ENCODE data around the gene ULBP2.
"Not testable (repeated sequence)": the region's sequence is repeated elsewhere in the genome, so short reads cannot be mapped to it uniquely, and the experiment has no call there.

The ULBP2 gene

DNA sequence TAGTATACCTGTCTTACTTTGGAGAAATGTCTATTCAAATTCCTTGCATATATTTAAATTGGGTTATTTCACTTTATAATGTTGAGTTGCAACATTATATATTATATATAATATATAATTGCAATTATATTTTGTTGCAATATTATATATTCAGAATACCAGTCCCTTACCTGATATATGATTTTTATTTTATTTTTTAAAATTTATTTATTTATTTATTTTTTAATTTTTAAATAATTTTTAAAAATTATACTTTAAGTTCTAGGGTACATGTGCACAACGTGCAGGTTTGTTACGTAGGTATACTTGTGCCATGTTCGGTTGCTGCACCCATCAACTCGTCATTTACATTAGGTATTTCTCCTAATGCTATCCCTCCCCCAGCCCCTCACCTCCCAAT lies 14.8 kb upstream of the ULBP2 start:
- not testable (repeated sequence) for DNase-seq

GRCh38 chr6:149929422-149929821 lies 12.4 kb upstream of the ULBP2 start:
- no peak for DNase-seq

DNA sequence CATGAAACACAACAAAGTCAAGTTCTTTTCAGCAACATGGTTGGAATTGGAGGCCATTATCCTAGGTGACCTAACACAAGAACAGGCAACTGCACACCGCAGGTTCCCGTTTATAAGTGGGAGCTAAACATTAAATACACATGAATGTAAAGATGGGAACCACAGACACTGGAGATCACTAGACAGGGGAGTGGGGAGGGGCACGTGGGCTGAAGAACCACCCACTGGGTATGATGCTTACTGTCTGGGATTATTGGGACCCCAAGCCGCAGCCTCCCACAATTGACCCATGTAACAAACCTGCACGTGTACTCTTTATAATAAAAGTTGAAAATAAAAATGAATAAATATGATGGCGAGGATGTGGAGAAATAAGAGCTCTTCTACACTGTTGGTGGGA lies 10.3 kb upstream of the ULBP2 start:
- DNase-seq = no peak

GRCh38 chr6:149933036-149933435 lies 8.8 kb upstream of the ULBP2 start:
- DNase-seq = no peak

DNA sequence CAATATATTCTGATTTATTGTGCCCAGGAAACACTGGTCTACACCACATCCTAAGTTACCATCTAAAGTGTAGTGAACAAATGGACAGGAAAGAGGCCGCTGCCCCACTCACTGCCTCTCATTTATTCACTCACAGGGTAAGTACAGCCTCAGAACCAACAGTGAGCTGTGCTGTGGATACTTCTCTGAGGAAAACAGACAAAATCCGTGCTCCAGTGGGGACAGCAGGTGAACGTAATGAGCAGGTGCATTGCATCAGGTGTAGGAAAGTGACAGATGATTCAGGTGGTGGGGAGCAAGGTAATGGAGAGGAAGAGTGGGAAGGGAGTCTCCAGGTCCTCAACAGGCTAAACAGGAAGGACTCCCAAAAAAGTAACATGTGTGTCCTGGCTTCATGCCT lies 8.4 kb upstream of the ULBP2 start:
- peak in 1 of 3 experiments; percentile 40 for DNase-seq

GRCh38 chr6:149934249-149935156 lies 7.3 kb upstream of the ULBP2 start:
- peak; percentile 70 to 92 (median 81) for DNase-seq

DNA sequence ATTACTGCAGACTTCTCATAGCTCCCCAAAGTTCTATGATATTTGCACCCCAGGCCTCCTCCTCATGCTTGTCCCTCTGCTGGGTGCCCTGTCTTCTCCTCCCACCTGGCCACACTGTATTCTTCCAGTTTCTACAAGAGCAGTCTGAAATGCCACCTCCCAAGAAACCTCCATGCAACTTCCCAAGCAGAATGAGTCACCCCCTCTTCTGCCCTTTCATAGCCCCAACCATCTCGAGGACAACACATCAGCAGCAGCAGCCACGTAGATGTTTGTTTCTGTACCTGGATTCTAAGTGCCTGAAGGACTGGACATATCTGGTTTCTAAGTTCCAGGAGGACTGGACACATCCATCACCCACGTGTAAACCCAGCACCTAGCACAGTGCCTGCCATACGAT lies 6.6 kb upstream of the ULBP2 start:
- DNase-seq = no peak

GRCh38 chr6:149935668-149936067 lies 6.1 kb upstream of the ULBP2 start:
- DNase-seq = no peak

DNA sequence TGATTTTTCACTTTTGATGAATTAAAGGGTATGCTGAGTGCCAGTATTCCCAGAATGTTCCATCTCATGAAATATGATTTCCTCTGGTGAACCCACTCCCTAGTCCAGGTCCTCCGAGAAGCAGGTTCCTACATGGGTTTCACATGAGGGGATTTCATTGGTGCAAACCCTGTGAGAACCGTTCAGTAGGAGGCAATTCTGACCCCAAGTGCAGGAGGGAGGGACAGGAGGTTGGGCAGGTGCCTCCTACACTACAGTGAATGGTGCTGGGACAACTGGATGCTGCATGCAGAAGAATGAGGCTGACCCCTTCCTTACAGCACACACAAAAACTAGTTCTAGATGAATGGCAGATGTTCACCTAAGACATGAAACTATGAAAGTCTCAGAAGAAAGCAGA lies 5.1 kb upstream of the ULBP2 start:
- DNase-seq = no peak

DNA sequence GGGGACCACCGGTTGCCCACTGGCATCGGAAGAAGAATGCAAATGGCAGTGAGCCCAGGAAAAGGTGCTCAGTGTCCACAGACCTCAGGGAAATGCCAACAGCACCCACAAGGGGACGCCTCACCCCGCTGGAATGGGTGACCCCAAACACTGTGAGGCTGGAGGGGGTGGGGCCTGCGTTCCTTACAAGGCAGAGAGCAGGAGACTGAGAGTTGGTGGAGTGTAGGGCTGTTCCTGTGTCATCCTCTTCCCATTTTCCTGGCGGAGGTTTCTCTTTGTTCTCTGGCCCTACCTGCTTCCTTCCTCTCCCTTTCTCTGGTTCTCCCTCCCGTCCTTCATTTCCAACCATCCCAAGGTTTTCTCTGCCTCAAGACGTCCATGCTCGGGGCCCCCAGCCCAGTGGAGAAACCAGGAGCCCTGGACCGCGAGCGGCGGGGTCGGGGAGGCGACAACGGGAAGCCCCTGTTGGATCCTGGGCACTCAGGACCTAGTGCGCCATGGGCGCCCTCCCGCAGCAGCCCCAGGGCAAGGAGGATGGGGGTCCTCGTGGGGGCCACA lies 3.7 kb upstream of the ULBP2 start:
- DNase-seq = peak in 1 of 3 experiments; percentile 65

- peak in 2 of 3 experiments; percentile 50 to 67 for DNase-seq
Observed at GRCh38 chr6:149938571-149939355, 3.1 kb upstream of the ULBP2 start.

GRCh38 chr6:149939356-149939648 lies 2.5 kb upstream of the ULBP2 start:
- DNase-seq = no peak

GRCh38 chr6:149939909-149940671 lies 1.7 kb upstream of the ULBP2 start:
- no peak for DNase-seq

DNA sequence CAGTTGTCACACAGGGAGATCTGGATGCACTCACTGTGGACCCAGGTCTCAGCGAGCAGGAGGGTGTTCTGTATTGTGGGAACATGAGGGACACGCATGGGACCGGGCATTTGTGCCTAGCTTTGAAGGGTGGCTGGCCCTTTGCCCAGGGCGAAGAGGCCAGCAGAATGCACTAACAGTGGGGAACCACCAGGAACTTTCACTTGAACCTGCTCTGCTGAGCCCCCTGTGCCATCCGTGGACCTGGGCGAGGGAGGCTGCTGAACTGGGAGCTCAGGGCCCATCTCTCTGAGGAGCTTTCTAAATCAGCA lies 1.2 kb upstream of the ULBP2 start:
- DNase-seq = no peak

DNA sequence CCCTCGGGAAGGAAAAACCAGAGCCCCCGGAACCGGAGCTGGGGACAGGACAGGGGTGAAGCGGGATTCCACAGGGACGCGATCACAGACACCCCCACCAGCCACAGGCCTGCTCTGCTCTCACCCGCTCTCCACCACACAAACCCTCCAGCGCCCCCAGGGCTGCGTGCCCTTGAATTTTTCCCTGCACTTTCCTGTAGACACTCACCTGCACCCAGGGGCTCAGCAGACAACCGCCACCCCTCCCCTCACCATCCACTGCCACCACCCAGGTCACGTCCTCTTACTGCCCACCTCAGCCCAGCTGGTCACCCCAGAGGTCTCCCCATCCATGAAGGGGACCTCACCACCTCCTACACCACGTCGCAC lies 631 bp downstream of the ULBP2 start:
- DNase-seq = peak in 2 of 3 experiments; percentile 50 to 62

DNA sequence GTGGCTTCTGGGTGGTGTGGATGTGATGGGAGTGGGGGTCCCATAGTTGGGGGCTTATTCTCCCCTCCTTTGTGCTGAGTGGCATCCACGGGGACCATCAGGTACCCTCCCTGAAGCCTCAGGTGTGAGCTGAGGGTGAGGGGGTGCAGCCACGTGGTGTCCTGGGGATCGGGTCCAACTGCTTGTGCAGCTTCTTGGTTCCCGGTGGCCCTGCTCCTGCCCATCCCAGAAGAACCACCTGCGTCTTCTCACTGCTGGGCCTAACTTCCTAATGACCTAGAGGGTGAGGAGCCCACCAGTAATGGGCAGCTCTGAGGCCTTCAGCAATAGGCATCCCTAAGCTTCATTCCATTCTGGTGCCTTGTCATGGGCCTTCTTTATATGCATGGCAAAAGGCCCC lies 1.5 kb downstream of the ULBP2 start:
- DNase-seq = not testable (repeated sequence)

DNA sequence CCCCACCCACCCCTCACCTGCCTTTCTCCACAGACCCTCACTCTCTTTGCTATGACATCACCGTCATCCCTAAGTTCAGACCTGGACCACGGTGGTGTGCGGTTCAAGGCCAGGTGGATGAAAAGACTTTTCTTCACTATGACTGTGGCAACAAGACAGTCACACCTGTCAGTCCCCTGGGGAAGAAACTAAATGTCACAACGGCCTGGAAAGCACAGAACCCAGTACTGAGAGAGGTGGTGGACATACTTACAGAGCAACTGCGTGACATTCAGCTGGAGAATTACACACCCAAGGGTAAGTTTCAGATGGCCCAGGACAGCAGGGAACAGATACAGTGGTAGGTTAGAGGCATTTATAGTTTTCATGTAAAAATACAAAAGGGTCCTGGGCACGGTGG lies 3.5 kb downstream of the ULBP2 start:
- DNase-seq = not testable (repeated sequence)

- DNase-seq = not testable (repeated sequence)
Observed at GRCh38 chr6:149946631-149947030, 4.8 kb downstream of the ULBP2 start.

DNA sequence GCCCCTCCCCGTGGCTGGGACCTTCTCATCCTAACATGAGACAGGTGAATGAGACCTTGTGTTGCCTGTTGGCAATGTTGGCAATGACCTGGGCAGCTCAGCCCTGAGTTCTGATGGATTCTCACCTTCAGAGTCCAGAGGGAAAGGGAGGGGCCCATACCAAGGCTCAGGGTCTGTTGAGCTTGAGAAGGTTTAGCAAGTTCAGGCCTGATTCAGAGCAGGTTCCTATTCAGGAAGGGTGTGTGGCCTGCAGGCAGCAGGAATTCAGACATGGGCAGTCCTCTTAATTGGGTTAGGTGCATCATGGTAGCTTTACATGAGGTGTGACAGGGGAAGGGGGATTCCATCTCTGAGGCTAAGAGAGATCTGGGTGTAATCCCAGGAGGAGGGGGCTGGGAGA lies 5.7 kb downstream of the ULBP2 start:
- DNase-seq = not testable (repeated sequence)

- no peak for DNase-seq
Observed at GRCh38 chr6:149948011-149948410, 6.2 kb downstream of the ULBP2 start.

GRCh38 chr6:149948616-149949015 lies 6.8 kb downstream of the ULBP2 start:
- no peak for DNase-seq

- no peak for DNase-seq
Observed at GRCh38 chr6:149950423-149950822, 8.6 kb downstream of the ULBP2 start.

- no peak for DNase-seq
Observed at GRCh38 chr6:149951096-149951495, 9.3 kb downstream of the ULBP2 start.

Measured in NCI-H1417 (cell line).